HepG2 (cell line): ENCODE data around the gene TNFRSF21. TPM values are rescaled to one million over a fixed set of nuclear protein-coding genes. Genes with fewer than 3 reads are reported as not detected.

ENCODE experiments used
- ATAC-seq: fragments of 200-7000 bp; cut with Tn5 transposase; 3 replicates; pipeline ENCODE4 v1.9.1; 2020; ENCODE audit warnings: mild to moderate bottlenecking, moderate library complexity
- BruUV-seq: library from RNA; stranded (reverse); fragments of 400-500 nt; replicated peaks from 2 replicates; lab custom pipeline; 2021; lab: Mats Ljungman, UMichigan
- CTCF ChIA-PET: fragments of 300-600 bp; formaldehyde crosslinking; extraction: SDS; loops from one replicate; lab custom pipeline; 2021; ENCODE audit warnings: low total read pairs, inconsistent platforms, low intra/inter-chr PET ratio; lab: Yijun Ruan, JAX
- POLR2A ChIA-PET: fragments of 350-600 bp; sonication (Branson Sonifier 250); formaldehyde crosslinking; loops from one replicate; lab custom pipeline; 2020; ENCODE audit warnings: antibody characterized with exemption, inconsistent platforms; lab: Yijun Ruan, JAX
- DNase-seq: peaks from one replicate; pipeline ENCODE4 v3.0.0-alpha.2; 2015; ENCODE audit warnings: low spot score
- FAIRE-seq: peaks from 3 replicates; lab custom pipeline; 2011; peaks lifted over from hg19 to GRCh38; lab: Jason Lieb, UNC
- H2AFZ ChIP-seq: one replicate; pipeline ENCODE4 v1.6.1; 2011; ENCODE audit warnings: low read length, inconsistent platforms
- H3K27ac ChIP-seq: fragments of 300-600 bp; 3 replicates; pipeline ENCODE4 v1.8.0; 2011; ENCODE audit warnings: mixed run types, mild to moderate bottlenecking, mixed read lengths, low read length, inconsistent platforms; ENCODE audit not compliant: insufficient read depth; ENCODE audit errors: extremely low read length
- H3K27me3 ChIP-seq, 2 experiments: fragments of 200-600 bp in 1 of 2; 2 replicates in 1 of 2; 3 replicates in 1 of 2; pipeline versions ENCODE4 v1.6.0 to v1.8.0; 2011; ENCODE audit warnings: low read length in 2 of 2, mild to moderate bottlenecking in 2 of 2, moderate library complexity in 2 of 2, inconsistent platforms in 1 of 2; ENCODE audit not compliant: insufficient read depth in 2 of 2, control insufficient read depth in 1 of 2
- H3K36me3 ChIP-seq, 2 experiments: fragments of 200-600 bp in 1 of 2; replicated peaks in 1 of 2; 2 replicates in 1 of 2; 3 replicates in 1 of 2; pipeline versions ENCODE4 v1.5.1 to v1.8.0; 2011; ENCODE audit warnings: low read length in 2 of 2, inconsistent platforms in 1 of 2; ENCODE audit not compliant: insufficient read depth in 2 of 2, control insufficient read depth in 1 of 2
- H3K4me1 ChIP-seq: 2 replicates; pipeline ENCODE4 v1.5.1; 2012; ENCODE audit warnings: low read length, inconsistent platforms; ENCODE audit not compliant: insufficient read depth
- H3K4me2 ChIP-seq: 2 replicates; pipeline ENCODE4 v1.6.0; 2011; ENCODE audit warnings: low read depth, low read length, inconsistent platforms
- H3K4me3 ChIP-seq, 3 experiments: fragments of 200-600 bp in 1 of 3; sonication (generic), shearing (Covaris generic) in 1 of 3; replicated peaks in 1 of 3; 2 replicates each; pipeline ENCODE4 v1.5.1; 2011 to 2016; ENCODE audit warnings: low read length in 3 of 3, inconsistent platforms in 2 of 3, low read depth in 2 of 3, mild to moderate bottlenecking in 2 of 3, control low read depth in 1 of 3, mixed read lengths in 1 of 3; ENCODE audit not compliant: insufficient read depth in 1 of 3
- H3K79me2 ChIP-seq: one replicate; pipeline ENCODE4 v1.6.1; 2011; ENCODE audit warnings: low read length, inconsistent platforms; ENCODE audit not compliant: insufficient read depth
- H3K9ac ChIP-seq: 2 replicates; pipeline ENCODE4 v1.6.0; 2011; ENCODE audit warnings: mild to moderate bottlenecking, low read depth, low read length, inconsistent platforms; ENCODE audit not compliant: insufficient read depth
- H3K9me3 ChIP-seq: 2 replicates; pipeline ENCODE4 v1.5.1; 2012; ENCODE audit warnings: mild to moderate bottlenecking, low read length
- H4K20me1 ChIP-seq: 2 replicates; pipeline ENCODE4 v1.6.0; 2011; ENCODE audit warnings: inconsistent platforms, mild to moderate bottlenecking, low read length, moderate library complexity; ENCODE audit not compliant: insufficient read depth
- MAFF ChIP-seq: IDR thresholded peaks from 2 replicates; pipeline ENCODE4 v1.6.1; 2011; ENCODE audit warnings: low read depth, low read length, improper control_type of control experiment
- MAFK ChIP-seq, 2 experiments: IDR thresholded peaks in 1 of 2; conservative IDR thresholded peaks in 1 of 2; 2 replicates each; pipeline ENCODE4 v1.6.1; 2011; ENCODE audit warnings: improper control_type of control experiment in 2 of 2, low read length in 2 of 2
- ZNF468 ChIP-seq: sonication (generic); formaldehyde crosslinking; IDR thresholded peaks from 2 replicates; pipeline ENCODE4 v1.8.0; 2022; ENCODE audit warnings: mild to moderate bottlenecking, moderate library complexity, missing genetic modification reagents
- ZNF639 ChIP-seq: conservative IDR thresholded peaks from 2 replicates; pipeline ENCODE4 v1.6.1; 2018; ENCODE audit warnings: missing genetic modification reagents
- WGBS: methylation state at CpG from one replicate; pipeline ENCODE4 v1.1.6; 2017; ENCODE audit warnings: low lambda C conversion rate; 5-methylcytosine and 5-hydroxymethylcytosine counted together
- in situ Hi-C: cut with HindIII; loops from 2 replicates; pipeline ENCODE4 v1.10.0; 2017; ENCODE audit warnings: low pct_unique_long_range_greater_than_20kb; ENCODE audit not compliant: extremely low pct_ligation_motif_present
- intact Hi-C: fragments of 100-400 bp; cut with micrococcal nuclease; formaldehyde crosslinking; loops from one replicate; pipeline ENCODE4 v1.10.0; 2022; ENCODE audit not compliant: unreplicated experiment
- polyA plus RNA-seq, 8 experiments: library from polyadenylated mRNA; depleted of rRNA in 3 of 8; stranded (reverse) in 7 of 8; unstranded in 1 of 8; fragments of >200 nt; fragmentation: Illumina TruSeq in 4 of 8; extraction: Trizol in 4 of 8; gene quantifications; 2 replicates each; pipeline versions ENCODE4 v1.2.1 to v1.2.3, GENCODE V29; 2011 to 2016; ENCODE audit warnings: low read depth in 4 of 8, missing spikeins in 1 of 8, mixed read lengths in 1 of 8; ENCODE audit not compliant: insufficient read depth in 1 of 8
- total RNA-seq, 5 experiments: library from RNA; depleted of rRNA; stranded (reverse); fragments of >200 nt; fragmentation: Illumina TruSeq; extraction: Trizol; gene quantifications; 2 replicates each; pipeline ENCODE4 v1.2.3, GENCODE V29; 2016; ENCODE audit warnings: low read depth in 1 of 5
- TF ChIP-seq, protein P1 (sequence below): IDR thresholded peaks from 2 replicates; pipeline ENCODE4 v1.6.1; 2016
- TF ChIP-seq, protein P2 (sequence below): sonication (generic); formaldehyde crosslinking; IDR thresholded peaks from 2 replicates; pipeline ENCODE4 v1.5.1; 2020; ENCODE audit warnings: missing genetic modification reagents, mild to moderate bottlenecking, borderline replicate concordance
- TF ChIP-seq, protein P3 (sequence below): sonication (generic); formaldehyde crosslinking; IDR thresholded peaks from 2 replicates; pipeline ENCODE4 v1.5.0; 2020; ENCODE audit warnings: missing genetic modification reagents

TNFRSF21 gene
- total and polyA plus RNA-seq, 2 of the 13 experiments (the other 11 are each of a cell fraction or from before 2014, with no cell fraction given): 24.8 to 46.3 TPM

DNA sequence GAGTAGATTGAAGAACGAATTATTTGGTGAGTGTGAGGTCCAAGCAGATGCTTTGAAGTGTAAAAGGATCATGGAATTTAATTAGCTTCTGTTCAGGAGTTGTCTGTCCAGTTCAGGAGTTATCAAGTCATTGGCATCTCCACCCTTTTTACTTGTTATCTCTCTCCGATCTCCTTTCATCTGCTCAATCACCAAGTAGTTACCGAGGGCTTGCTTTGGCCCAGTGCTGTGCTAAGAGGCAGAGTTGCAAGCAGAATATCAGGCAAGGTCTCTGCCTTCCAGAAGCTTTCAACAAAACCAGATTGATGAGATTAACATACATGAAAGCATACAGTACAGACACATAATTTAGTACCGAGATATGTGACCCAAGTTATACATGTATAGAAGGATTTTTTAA is 10.2 kb upstream of the TNFRSF21 start:
- peaks cover 16% of the 10 kb centered on the region for H3K4me1 ChIP-seq
- 32% methylated on average over 4 of the region's 4 CpGs for WGBS
- DNase-seq (no peak), FAIRE-seq (no peak), ATAC-seq (no peak)
- TF ChIP-seq, protein P1, sequence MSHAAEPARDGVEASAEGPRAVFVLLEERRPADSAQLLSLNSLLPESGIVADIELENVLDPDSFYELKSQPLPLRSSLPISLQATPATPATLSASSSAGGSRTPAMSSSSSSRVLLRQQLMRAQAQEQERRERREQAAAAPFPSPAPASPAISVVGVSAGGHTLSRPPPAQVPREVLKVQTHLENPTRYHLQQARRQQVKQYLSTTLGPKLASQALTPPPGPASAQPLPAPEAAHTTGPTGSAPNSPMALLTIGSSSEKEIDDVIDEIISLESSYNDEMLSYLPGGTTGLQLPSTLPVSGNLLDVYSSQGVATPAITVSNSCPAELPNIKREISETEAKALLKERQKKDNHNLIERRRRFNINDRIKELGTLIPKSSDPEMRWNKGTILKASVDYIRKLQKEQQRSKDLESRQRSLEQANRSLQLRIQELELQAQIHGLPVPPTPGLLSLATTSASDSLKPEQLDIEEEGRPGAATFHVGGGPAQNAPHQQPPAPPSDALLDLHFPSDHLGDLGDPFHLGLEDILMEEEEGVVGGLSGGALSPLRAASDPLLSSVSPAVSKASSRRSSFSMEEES (CRISPR knock-in tag): no peak
- TF ChIP-seq ZNF468: no peak
- in situ Hi-C loops (loop anchor here (25.0 kb wide), 1 partner anchor 458 kb away; no protein-coding TSS in a partner anchor), intact Hi-C loops (no loop called here)
- no peak overlapping the region for H3K27ac ChIP-seq
- H3K27me3 ChIP-seq: peaks cover 0 to 20% of the 10 kb centered on the region in 2 experiments; a peak in 3 of 5 replicates
- no peaks in the 10 kb centered on the region for H3K36me3 ChIP-seq
- no peak overlapping the region for H3K9ac ChIP-seq
- no peaks in the 10 kb centered on the region for H3K9me3 ChIP-seq
- no peaks in the 10 kb centered on the region for H4K20me1 ChIP-seq
- no peak overlapping the region for H3K4me3 ChIP-seq
- no peak overlapping the region for H3K4me2 ChIP-seq
- H2AFZ ChIP-seq: no peak overlapping the region
- no peaks in the 10 kb centered on the region for H3K79me2 ChIP-seq
- ChIA-PET POLR2A (no interaction called here), CTCF (no interaction called here)
- no TSS peak for BruUV-seq

- TF ChIP-seq MAFF (peak; percentile 49; the same call in 1 of the 2 replicates), MAFK (conservative IDR thresholded peaks at IDR 0.05 in 1 of 2, IDR thresholded peaks at IDR 0.05 in 1 of 2; ENCODE audit: low read length in 2 of 2) (peak; percentile 17 to 73; a peak in 2 of 4 replicates), ZNF639 (CRISPR knock-in tag) (no peak)
- TF ChIP-seq, protein P2, sequence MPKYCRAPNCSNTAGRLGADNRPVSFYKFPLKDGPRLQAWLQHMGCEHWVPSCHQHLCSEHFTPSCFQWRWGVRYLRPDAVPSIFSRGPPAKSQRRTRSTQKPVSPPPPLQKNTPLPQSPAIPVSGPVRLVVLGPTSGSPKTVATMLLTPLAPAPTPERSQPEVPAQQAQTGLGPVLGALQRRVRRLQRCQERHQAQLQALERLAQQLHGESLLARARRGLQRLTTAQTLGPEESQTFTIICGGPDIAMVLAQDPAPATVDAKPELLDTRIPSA (CRISPR knock-in tag): no peak
- TF ChIP-seq, protein P3, sequence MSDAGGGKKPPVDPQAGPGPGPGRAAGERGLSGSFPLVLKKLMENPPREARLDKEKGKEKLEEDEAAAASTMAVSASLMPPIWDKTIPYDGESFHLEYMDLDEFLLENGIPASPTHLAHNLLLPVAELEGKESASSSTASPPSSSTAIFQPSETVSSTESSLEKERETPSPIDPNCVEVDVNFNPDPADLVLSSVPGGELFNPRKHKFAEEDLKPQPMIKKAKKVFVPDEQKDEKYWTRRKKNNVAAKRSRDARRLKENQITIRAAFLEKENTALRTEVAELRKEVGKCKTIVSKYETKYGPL (CRISPR knock-in tag): no peak
- Histone ChIP-seq H3K9me3 (no peaks in the 10 kb centered on the region), H3K4me2 (no peak overlapping the region), H3K4me3 (no peak overlapping the region), H3K9ac (no peak overlapping the region), H2AFZ (no peak overlapping the region), H3K4me1 (peaks cover 17% of the 10 kb centered on the region), H4K20me1 (no peaks in the 10 kb centered on the region), H3K36me3 (no peaks in the 10 kb centered on the region), H3K27ac (no peak overlapping the region), H3K79me2 (no peaks in the 10 kb centered on the region), H3K27me3 (peaks cover 0 to 20% of the 10 kb centered on the region in 2 experiments; a peak in 3 of 5 replicates)
- 56% methylated on average over 3 of the region's 3 CpGs for WGBS
- ATAC-seq: no peak
- in situ Hi-C loops: loop anchor here (25.0 kb wide), 1 partner anchor 457 kb away; no protein-coding TSS in a partner anchor
- no peak for FAIRE-seq
- intact Hi-C loops: no loop called here
- CTCF ChIA-PET: no interaction called here
- BruUV-seq: no TSS peak
- POLR2A ChIA-PET: no interaction called here
- DNase-seq: no peak
Observed at GRCh38 chr6:47319382-47319781, 9.7 kb upstream of the TNFRSF21 start.
